HG02571 (cell line): ENCODE results near the gene MMP24OS.

Experiments used
- ATAC-seq: cut with Tn5 transposase; IDR thresholded peaks from one replicate; pipeline ENCODE4 v1.9.1; 2021; ENCODE audit warnings: mild to moderate bottlenecking, moderate library complexity; ENCODE audit not compliant: unreplicated experiment

Gene MMP24OS

DNA sequence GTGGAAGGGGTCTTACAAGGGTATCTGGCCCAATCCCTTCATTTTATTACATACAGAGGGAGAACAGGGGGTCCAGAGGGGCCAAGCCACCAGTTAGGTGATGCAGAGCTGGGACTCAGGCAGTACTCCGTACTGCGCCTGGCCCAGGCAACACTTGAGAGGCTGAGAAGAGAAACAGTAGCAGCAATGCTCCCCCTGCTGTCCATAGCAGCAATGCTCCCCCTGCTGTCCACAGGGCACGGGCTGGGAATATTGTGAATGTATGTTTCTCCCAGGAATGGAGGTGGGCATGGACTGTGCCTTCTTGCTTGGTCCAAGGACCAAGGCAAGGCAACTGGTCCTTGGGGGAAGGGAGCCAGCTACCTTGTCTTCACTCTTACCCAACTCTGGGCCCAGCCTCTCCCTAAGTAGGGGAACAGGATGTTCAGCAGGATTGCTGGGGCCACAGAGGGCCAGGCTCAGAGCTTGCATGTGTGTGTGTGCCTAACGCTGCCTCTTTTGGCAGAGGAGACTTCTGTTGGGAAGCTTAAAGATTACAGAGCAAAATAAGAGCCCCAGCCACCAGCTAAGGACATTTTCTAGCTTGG lies 29.1 kb upstream of the MMP24OS start:
- ATAC-seq, result no peak

DNA sequence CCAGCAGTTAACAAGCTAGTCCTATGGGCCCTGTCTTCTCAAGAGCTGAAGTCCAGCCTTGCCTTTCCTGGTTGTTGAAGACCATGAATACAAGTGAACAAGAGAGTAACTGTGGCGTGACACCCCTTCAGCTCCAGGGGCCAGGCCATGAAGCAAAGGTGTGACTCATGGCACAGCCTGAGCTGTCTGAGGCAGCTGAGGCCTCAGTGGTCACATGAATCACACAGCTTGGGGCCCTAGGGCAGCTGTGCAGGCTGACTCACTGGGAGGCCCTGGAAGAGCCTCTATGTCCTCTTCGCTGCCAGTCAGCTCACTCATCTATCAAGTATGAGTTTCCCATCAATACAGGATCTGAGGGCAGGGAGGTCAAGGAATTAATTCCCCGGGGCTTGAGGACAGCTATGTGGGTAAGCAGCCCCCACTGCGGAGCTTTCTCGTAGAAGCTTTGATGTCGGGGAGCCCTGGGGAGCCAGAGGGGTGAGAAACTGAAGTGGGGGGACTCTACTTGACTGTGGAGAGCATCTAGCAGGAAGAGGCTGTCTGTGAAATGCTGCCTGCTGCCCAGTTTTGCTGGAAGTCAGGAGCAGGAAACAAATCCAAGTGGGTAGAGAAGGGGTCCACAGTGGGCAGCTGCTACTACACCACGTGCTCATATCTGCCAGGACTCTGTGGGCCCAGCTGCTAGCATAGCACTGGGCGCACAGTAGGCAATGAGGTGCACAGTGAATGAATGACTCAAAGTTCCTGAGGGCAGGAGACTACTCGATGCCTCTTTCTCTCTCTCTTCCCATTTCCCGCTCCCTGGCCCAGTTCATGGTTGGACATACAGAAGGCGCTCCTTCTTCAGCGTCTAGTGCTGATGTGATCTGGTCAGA lies 28.0 kb upstream of the MMP24OS start:
- no peak for ATAC-seq

DNA sequence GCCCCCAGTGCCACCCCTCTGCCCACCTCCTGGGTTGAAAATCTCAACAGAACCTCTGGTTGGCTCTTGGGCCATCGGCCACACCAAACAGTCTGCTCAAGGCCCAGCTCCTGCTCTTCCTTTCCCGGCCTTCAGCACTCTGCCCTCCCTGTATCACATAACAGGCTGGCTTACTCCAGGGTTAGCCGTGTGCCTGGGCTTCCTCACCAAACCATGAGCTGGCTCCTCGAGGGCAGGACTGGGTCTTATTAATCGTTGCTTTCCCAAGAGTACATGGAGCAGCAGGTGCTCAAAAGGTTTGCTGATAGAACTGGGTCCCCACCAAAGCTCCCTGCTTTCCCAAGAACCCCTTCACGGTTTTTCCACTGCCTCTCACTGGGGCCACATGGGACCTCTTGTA lies 27.0 kb upstream of the MMP24OS start:
- ATAC-seq, result no peak

DNA sequence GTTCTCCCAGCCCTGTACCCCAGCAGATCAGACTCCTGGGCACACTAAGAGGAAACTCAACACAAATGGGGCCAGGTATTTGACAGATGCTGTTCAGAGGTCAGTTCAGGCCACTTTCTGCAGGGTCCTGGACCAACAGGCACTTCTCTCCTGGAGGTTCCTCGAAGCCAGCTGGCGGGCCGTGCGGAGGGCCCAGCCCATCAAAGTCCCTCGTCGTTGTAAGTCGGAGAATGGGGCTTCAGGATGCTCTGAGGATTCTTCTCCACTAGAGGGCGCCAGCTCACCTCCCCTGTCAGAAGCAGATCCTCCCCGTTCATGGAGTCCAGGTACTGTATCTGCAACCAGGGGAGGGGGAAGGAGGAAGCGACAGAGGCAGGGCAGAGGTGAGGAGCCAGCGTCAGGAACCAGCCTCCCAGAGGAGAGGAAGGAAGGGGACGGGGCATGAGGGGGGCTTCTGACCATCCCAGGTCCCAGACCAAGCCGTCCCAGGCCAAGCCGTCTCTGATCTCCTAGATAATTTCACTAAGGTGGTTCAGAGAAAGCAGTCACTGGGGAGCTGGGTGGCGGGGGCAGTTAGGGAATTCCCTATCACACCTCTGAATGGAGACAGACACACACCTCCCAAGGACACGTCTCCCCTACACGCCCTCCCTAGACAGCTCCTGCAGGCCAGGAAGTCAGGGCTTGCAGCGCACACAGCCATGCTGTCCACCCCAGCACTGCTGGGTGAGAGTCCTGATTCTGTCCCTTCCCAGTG lies 26.0 kb upstream of the MMP24OS start:
- no peak for ATAC-seq

DNA sequence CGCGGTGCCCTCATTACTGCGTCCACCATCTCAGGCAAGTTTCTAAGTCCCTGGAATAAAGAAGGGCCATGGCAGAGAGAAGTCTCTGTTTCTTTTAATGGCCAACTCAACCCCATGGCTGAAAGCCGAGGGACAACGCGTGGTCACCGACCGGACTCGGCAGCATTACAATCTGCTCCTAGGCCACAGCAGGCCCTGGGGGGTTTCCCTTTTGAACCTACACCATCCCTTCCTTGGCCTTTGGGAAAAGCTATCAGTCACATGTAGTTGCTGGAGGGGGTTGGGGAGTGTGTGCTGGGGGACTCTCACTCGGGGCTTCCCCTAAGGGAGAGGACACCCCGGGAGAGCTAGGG lies 25.4 kb upstream of the MMP24OS start:
- no peak for ATAC-seq

DNA sequence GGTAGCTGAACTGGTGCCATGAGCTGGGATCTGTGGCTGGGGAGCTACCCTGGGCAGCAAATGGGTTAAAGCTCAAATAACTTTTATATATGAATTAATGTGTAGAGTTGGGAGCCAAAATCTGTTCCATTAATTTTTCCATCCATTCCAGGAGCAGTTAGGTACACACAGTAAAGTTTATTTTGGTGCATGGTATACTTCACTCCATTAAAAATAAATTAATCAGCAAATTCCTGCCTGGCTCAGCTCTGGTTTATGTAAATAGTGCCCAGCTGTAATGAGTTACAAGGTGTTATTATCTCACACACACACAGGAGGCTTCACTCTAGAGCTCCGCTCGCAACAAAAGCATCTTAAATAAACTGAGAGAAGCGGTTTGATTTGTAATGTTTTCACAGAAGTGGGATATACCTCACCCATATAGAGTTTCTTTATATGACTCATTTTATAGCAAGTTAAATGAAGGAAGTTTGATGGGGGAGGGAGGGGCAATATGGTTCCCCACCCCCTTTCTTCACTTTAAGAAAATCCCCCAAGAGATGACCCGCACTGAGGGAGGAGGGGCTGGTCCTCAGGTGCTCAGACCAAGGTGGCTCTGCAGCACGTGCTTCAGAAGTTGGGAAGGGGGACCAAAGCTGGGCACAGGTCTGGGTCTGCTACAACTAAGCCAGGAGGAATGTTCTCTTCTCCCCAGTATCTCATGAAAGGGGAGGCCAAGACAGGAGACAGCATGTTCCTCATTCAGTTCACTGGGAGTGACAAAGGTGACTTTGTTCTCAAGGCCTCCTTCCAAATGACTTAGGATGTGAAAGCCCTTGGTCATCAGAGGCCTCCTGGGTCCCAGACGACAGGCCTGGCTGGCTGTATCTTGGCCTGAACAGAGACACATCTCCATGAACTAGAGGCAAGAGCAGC lies 24.8 kb upstream of the MMP24OS start:
- ATAC-seq, result no peak

DNA sequence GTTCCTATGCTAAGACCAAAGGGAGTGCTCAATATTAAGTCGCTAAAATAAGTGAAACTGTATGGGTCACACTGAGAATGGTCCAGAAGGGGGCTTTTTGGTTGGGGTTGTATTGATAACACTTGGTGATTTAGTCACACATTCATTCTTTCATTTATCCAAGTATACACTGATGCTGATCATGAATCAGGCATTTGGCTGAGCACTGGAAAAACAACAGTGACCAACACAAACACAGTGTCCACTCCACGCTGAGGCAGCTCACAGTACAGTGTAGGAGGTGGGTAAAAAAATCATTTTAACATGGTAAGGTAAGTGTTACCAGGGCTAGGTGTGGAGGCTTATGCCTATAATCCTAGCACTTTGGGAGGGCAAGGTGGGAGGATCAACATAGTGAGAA lies 23.5 kb upstream of the MMP24OS start:
- no peak for ATAC-seq

DNA sequence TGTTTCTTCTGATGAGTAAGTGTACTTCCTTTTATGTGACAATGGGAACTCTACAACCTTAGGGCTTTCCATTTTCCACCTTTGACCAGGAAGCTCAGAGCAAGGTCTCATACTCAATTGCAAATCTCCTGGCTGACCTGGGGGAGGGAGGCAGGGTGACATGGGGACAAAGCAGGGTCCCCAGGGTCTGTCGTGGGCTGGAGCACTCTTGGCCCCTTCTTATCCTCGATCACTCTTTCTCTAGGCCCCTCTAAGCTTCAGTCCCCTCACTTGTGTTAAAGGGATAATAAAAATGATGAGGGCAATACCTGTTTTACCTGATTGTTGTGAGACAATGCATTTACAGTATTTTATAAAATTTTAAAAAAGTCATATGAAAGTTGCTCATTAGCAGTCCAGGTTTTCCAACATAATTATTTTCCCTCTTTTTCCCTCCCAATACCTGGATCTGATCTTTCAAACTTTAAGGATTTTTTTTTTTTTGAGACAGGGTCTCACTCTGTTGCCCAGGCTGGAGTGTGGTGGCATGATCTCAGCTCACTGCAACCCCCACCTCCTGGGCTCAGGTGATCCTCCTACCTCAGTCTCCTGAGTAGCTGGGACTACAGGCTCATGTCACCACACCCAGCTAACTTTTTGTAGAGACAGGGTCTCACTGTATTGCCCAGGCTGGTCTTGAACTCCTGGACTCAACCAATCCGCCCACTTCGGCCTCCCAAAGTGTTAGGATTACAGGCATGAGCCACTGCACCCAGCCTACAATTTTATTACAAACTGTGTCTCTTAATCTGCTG lies 22.7 kb upstream of the MMP24OS start:
- no peak for ATAC-seq

DNA sequence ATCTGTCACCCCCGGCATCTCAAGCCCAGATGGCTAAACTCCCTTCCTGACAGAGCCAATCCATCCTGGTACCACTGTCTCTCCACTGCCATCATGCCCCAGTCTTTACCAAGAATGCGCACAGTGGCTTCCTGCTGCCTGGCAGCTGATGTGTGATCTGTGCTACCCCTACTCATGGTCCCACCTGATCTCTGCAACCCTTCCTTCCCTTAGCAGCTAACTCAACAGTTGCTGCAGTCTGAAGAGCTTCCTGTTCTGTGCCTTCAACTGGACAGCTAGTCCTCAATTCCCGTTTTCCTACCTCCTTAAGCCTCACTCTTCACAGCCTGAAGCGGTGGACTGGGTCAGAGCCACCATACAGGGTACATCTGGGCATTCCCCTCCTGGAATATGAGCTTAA lies 21.9 kb upstream of the MMP24OS start:
- no peak for ATAC-seq

DNA sequence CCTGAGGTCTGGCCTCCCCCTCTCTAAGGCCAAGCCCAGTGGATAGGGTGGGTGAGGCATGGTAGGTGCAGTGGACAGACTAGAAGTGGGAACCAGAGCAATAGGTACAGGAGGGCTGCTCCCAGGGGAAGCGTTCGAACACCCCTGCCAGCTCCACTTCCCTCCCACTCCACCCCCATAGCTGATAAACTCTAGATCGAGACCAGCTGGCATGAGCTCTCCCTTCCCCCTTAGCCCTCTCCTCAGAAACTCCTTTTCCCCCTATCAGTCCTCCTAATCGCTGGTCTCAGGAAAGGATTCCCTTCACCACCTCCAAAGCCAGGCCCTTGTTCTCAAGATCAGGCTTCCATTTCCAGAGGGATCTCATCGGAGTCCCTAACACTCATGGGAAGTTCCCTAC lies 20.3 kb upstream of the MMP24OS start:
- ATAC-seq, result no peak

DNA sequence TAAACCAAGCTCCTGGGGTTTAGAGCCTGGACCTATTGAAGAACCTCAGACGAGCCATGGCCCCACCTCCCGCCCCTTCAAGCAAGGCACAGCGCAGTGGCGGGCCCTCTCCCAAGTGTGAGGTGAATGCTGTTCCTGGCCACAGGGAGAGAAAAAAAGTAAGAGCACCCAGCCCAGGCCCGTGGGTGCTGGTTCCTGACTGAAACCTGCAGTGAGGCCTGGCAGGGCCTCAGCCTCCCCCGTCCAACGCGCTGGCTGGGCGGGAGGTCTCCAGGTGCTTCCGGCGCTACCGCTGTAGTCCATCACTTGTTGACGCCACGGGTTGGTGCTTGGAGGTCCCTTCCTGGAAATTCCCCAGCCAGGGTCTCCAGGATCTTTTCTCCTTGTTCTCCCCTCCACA lies 19.8 kb upstream of the MMP24OS start:
- no peak for ATAC-seq

DNA sequence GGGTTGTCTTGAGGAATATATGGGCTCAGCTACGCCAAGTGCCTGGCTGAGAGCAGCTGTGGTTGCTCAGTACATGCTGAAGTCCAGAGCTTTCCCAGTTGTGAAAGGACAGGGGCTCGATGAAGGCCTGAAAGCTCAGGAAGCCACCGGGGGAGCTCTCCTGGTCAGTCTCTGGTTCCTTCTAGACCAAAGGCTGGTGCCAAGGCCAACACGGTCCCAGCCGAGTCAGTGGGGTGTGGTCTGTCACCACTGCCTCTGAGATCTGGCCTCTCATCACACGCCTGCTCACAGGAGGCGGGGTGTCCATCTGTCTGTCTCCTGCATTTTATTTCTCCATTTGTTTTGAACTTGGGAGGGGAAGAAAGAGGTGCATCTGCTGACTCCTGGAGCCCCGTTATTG lies 19.2 kb upstream of the MMP24OS start:
- ATAC-seq, result no peak

DNA sequence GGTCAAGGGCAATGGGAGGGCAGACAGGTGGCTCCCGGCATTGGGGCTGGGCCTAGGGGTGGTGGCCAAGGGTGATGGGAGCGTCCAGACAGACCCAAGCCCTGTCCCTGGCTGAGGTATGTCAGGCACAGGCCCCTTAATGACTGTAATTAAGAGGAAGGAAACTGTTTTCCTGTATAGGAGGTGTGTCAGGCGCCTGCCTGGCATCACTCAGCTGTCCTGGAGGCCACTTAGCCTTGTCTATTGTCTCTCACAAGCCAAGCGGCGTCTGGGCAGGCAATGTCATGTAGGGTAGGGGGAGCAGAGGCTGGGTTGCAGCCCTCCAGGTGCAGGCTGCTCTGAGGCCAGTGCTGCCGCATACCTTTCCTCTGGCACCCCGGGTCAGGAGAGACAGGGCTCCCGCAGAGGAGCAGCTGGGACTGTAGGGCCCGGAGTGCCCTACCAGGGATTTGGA lies 18.2 kb upstream of the MMP24OS start:
- ATAC-seq, result no peak

DNA sequence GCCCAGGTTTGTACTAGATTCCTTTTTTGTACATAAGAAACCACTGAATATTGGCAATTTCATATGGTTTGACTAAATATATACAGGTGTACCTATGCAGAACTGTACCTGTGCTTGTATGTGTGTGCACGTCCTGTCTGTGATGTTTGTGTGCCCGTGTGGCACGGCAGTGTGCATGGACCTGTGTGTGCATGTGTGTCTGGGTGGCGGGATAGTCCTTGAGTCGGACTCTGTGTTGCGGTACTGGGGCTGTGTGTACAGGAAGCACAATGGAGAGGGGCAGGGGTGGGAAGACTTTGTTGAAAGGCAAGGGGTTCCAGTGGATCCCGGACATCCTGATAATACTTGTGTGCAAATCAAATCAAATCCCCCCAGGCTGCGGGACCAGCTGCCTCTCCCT lies 17.8 kb upstream of the MMP24OS start:
- ATAC-seq, result no peak

DNA sequence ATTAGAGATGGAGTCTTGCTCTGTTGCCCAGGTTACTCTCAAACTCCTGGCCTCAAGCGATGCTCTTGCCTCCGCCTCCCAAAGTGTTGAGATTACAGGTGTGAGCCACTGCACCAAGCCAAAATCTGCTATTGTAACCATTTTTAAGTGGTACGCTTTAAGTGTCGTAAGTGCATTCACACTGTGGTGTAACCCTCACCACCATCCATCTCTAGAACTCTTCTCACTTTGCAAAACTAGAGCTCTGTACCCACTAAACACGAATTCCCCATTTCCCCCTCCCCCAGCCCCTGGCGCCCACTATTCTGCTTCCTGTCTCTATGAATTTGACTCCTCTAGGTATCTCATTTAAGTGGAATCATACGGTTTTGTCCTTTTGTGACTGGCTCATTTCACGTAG lies 17.1 kb upstream of the MMP24OS start:
- no peak for ATAC-seq

DNA sequence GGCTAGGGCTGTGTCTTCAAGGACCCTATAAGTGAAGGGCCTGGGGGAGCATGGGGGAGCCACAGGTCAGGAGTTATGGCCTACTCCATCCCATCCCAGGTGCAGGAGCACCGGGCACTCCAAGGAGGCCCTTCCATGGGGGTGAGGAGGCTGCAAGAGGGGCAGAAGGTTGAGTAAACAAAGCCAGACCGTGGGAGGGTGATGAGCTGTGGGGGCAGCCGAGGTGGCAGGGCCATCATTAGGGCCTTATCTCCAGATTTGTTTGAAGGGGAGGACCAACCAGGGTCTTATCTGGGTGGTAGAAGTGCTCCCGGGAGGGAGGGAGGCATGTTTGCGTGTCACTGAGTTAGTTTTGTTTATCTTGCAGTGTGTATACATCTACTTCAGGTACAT lies 16.4 kb upstream of the MMP24OS start:
- no peak for ATAC-seq

DNA sequence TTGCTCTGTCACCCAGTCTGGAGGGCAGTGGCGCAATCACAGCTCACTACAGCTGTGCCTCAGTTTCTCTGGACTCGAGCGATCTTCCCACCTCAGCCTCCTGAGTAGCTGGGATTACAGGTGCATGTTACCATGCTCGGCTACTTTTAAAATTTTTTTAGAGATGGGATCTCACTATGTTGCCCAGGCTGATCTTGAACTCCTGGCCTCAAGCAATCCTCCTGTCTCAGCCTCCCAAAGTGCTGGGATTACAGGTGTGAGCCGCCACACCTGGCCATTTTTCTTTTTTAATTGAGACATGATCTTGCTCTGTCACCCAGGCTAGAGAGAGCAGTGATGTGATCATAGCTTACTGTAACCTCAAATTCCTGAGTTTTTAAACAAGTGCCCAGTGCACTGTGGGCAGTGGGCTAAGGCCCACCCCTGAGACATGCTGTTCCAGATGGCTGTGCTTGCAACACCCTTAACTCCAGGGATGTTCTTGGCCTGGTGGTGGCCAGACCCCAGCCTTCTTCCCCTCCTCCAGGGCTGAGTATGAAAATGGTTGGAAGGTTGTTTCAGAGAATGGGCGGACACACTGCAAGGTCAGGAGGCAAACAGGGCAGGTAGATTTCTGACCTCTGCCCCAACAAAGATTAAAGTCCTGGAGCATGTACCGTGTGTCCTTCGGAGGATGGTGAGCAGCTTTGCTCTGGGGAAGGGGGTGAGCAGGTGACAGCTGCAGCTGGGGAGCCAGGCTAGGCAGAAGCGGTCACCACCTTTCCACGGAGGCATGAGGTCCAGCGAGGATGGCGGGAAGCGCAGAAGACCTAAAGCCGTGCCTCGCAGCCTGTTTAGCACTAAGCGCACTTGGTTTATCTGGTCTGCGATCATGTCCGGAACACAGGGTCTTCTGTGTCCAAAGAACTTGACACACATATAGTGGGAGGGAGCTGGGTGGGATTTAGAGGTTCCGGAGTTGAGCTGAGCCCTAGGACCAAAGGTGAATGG lies 15.7 kb upstream of the MMP24OS start:
- ATAC-seq, result no peak

DNA sequence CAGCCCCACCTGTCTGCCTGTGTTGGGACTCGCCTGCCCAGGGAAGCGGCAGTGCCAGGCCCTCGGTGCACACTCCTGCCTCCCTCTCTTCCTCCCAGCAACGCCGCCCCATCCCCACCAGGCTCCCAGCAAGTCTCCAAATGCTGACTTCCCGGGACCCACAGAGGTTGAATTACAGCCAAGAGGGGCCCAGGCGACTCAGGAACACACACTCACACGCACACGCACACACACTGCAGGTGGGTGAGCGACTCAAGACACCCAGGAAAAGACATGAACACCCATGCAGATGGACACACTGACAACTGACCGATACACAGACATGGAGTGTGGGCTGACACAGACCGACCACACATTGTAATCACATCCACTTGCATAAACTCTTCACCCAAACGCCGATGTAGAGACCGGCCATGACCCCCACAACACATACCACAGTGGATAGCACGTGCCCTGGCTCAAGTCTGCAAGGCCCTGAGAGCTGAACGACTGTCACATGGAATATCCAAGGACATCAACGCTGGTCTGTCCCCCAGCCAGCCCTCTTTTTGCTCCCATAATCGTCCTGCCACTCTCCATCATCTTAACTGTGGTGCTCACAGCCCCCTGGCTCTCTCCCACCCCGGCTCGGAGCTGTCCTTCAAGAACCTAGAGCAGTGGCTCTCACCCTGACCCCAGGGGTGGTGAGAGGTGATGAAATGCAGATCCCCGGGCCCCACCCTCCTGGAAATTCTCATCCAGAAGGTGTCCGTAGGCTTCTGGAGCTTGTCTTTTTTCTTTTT lies 14.8 kb upstream of the MMP24OS start:
- no peak for ATAC-seq
